Measurements from ENCODE around the gene CABYR. TPM values are rescaled to one million over a fixed set of nuclear protein-coding genes. Genes with fewer than 3 reads are reported as not detected.

CABYR gene
- total and polyA plus RNA-seq, 2 experiments from 2014 or later = 1.7 to 2.6 TPM

DNA sequence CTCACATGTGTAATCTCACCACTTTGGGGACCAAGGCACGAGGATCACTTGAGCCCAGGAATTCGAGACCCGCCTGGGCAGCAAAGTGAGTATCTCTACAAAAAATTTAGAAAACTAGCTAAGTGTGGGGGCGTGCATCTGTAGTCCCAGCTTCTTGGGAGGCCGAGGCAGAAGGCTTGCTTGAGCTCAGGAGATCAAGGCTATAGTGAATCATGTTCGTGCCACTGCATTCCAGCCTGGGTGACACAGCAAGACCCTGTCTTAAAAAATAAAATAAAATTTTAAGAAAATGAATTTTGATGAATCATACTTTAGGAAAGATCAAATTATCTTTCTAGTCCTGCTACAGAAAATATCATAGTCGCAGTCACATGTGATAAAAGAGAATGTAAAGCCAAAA, 46.9 kb downstream of the CABYR start:
- H3K27me3 ChIP-seq = no peaks in the 10 kb centered on the region
- TF ChIP-seq, protein P1, sequence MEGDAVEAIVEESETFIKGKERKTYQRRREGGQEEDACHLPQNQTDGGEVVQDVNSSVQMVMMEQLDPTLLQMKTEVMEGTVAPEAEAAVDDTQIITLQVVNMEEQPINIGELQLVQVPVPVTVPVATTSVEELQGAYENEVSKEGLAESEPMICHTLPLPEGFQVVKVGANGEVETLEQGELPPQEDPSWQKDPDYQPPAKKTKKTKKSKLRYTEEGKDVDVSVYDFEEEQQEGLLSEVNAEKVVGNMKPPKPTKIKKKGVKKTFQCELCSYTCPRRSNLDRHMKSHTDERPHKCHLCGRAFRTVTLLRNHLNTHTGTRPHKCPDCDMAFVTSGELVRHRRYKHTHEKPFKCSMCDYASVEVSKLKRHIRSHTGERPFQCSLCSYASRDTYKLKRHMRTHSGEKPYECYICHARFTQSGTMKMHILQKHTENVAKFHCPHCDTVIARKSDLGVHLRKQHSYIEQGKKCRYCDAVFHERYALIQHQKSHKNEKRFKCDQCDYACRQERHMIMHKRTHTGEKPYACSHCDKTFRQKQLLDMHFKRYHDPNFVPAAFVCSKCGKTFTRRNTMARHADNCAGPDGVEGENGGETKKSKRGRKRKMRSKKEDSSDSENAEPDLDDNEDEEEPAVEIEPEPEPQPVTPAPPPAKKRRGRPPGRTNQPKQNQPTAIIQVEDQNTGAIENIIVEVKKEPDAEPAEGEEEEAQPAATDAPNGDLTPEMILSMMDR (IDR thresholded peaks at IDR 0.05; ENCODE audit: low read depth, low read length) = no peak
- no peaks in the 10 kb centered on the region for H3K4me1 ChIP-seq (ENCODE audit: low read depth)
- H3K9me3 ChIP-seq (ENCODE audit: low read depth) = no peaks in the 10 kb centered on the region
- DNase-seq (ENCODE audit: low read depth in 1 of 2, low spot score in 1 of 2) = peak in 1 of 2 donors; percentile 37
- H3K36me3 ChIP-seq = no peaks in the 10 kb centered on the region
- H3K4me3 ChIP-seq = no peak overlapping the region
- H3K27ac ChIP-seq = no peak overlapping the region

DNA sequence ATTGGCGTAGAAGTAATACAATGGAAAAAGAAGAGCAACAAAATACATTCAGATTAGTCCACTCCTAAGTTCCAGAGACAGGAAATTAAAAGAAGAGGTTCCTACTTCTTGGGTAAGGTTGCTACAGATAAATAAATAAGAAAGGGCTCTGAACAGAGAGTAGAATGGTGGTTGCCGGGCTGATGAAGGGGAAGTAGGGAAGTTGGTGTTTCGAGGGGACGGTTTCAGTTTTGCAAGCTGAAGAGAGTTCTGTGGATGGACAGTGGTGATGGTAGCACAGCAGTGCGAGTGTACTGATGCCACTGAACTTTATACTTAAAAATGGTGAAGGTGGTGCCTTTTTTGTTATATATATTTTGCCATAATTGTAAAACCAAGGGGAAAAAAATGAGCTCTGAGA, 48.2 kb downstream of the CABYR start:
- Histone ChIP-seq H3K4me1 (ENCODE audit: low read depth) (no peaks in the 10 kb centered on the region), H3K4me3 (no peak overlapping the region), H3K27ac (no peak overlapping the region), H3K36me3 (no peaks in the 10 kb centered on the region), H3K27me3 (no peaks in the 10 kb centered on the region), H3K9me3 (ENCODE audit: low read depth) (no peaks in the 10 kb centered on the region)
- TF ChIP-seq, protein P1 (IDR thresholded peaks at IDR 0.05; ENCODE audit: low read depth, low read length) = no peak
- no peak for DNase-seq (ENCODE audit: low read depth in 1 of 2, low spot score in 1 of 2)

DNA sequence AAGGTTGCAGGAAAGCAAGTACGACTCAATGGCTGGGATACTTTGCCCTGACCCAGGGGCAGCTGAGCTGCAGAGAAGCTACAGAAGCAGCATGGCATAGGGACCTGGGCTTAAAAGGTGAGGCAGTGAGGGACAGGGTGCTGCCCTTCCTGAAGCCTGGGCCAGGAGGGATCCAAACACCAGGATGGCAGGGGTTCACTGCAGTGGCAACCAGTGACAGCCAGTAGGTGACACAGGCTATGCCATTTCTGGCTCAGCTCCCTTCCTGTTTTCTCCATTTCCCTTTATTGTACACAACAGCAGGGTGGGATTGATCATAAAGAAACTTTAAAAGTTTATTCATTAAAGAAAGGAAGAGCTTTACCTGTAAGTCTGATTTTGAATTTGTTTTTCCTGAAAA, 48.8 kb downstream of the CABYR start:
- Histone ChIP-seq H3K4me3 (no peak overlapping the region), H3K27me3 (no peaks in the 10 kb centered on the region), H3K36me3 (no peaks in the 10 kb centered on the region), H3K27ac (no peak overlapping the region), H3K4me1 (ENCODE audit: low read depth) (no peaks in the 10 kb centered on the region), H3K9me3 (ENCODE audit: low read depth) (no peaks in the 10 kb centered on the region)
- TF ChIP-seq, protein P1 (IDR thresholded peaks at IDR 0.05; ENCODE audit: low read depth, low read length) = no peak
- no peak for DNase-seq (ENCODE audit: low read depth in 1 of 2, low spot score in 1 of 2)

DNA sequence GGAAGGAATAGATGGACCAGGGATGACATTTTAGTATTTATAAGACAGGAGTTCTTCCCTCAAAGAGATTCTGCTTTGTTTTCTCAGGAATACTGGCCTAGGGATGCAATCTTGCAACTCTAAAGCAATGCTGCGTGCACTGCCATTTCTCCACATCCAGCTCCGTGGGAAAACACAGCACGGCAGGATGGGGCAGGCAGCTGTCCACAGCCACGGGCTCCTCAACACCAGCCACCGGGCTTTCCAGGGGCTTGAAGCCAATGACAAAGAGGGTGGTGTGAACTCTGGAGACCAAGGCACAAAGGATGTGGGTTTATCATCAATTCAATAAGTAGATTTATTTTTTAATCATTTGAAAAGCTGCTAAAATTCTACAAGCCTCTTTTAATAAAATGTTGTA, 49.3 kb downstream of the CABYR start:
- no peak for DNase-seq (ENCODE audit: low read depth in 1 of 2, low spot score in 1 of 2)
- Histone ChIP-seq H3K4me3 (no peak overlapping the region), H3K9me3 (ENCODE audit: low read depth) (no peaks in the 10 kb centered on the region), H3K36me3 (no peaks in the 10 kb centered on the region), H3K4me1 (ENCODE audit: low read depth) (no peaks in the 10 kb centered on the region), H3K27me3 (no peaks in the 10 kb centered on the region), H3K27ac (no peak overlapping the region)
- TF ChIP-seq, protein P1 (IDR thresholded peaks at IDR 0.05; ENCODE audit: low read depth, low read length) = no peak

DNA sequence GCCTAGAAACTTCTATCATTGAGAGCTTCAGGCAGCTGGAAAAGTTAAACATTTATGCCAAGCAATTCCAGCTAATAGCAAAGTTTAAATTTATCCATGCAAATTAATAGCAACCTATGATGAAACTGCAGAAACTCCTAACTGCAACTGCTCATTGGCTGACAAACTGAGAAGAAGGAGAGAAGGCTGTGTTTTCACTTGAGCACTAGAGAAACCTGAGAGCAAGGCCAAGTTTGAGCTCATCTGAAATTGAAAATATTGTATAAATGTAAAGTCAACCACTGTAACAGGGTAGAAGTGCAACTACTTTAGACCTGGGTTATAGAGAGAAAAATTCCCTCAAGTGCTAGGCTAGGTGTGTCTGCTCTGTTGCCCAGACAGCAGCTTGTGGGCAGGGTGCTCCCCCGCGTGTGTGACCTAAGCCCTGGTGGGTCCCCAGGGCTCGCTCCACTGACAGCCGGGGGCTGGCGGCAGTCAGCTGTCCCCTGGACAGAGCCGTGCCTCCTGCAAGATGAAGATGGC, 50.2 kb downstream of the CABYR start:
- no peaks in the 10 kb centered on the region for H3K27me3 ChIP-seq
- H3K4me3 ChIP-seq = no peak overlapping the region
- no peaks in the 10 kb centered on the region for H3K36me3 ChIP-seq
- peak in 1 of 2 donors; percentile 46 for DNase-seq (ENCODE audit: low read depth in 1 of 2, low spot score in 1 of 2)
- H3K9me3 ChIP-seq (ENCODE audit: low read depth) = no peaks in the 10 kb centered on the region
- no peaks in the 10 kb centered on the region for H3K4me1 ChIP-seq (ENCODE audit: low read depth)
- H3K27ac ChIP-seq = no peak overlapping the region
- TF ChIP-seq, protein P1 (IDR thresholded peaks at IDR 0.05; ENCODE audit: low read depth, low read length) = no peak
